PFSK-1 (cell line): ENCODE measurements around the gene LRMDA.

Experiments
- FOXP2 ChIP-seq: optimal IDR thresholded peaks from 2 replicates; pipeline ENCODE3; 2011; ENCODE audit warnings: borderline replicate concordance, control low read depth, inconsistent platforms; ENCODE audit not compliant: insufficient read depth; ENCODE audit errors: extremely low read length, extremely low read depth
- POLR2AphosphoS5 ChIP-seq: IDR thresholded peaks from 2 replicates; pipeline ENCODE4 v1.6.1; 2012; ENCODE audit warnings: low read depth, mild to moderate bottlenecking, control low read depth, low read length, moderate library complexity
- REST ChIP-seq, 2 experiments: IDR thresholded peaks; 2 replicates each; pipeline versions ENCODE4 v1.6.1 to v1.8.0; 2011 to 2012; ENCODE audit warnings: low read depth in 2 of 2, low read length in 2 of 2, control low read depth in 1 of 2, inconsistent platforms in 1 of 2, mild to moderate bottlenecking in 1 of 2, moderate library complexity in 1 of 2; ENCODE audit not compliant: insufficient read depth in 1 of 2
- SIN3A ChIP-seq: IDR thresholded peaks from 2 replicates; pipeline ENCODE4 v1.6.1; 2012; ENCODE audit warnings: mild to moderate bottlenecking, low read length, moderate library complexity, borderline replicate concordance; ENCODE audit not compliant: insufficient read depth
- TAF1 ChIP-seq: IDR thresholded peaks from 2 replicates; pipeline ENCODE4 v1.6.1; 2012; ENCODE audit warnings: low read length, control low read depth, borderline replicate concordance; ENCODE audit not compliant: insufficient read depth

The LRMDA gene

GRCh38 chr10:75480374-75480773 is 49.0 kb downstream of the LRMDA start:
- TF ChIP-seq REST (IDR thresholded peaks at IDR 0.05; ENCODE audit: insufficient read depth in 1 of 2, low read depth in 2 of 2, low read length in 2 of 2): no peak
- TF ChIP-seq POLR2AphosphoS5: no peak
- TF ChIP-seq FOXP2: no peak

GRCh38 chr10:75483188-75483587 is 51.8 kb downstream of the LRMDA start:
- TF ChIP-seq SIN3A: no peak
- no peak for TF ChIP-seq POLR2AphosphoS5
- TF ChIP-seq REST (IDR thresholded peaks at IDR 0.05; ENCODE audit: insufficient read depth in 1 of 2, low read depth in 2 of 2, low read length in 2 of 2): no peak
- TF ChIP-seq TAF1: no peak
- no peak for TF ChIP-seq FOXP2

GRCh38 chr10:75484717-75485116 is 53.3 kb downstream of the LRMDA start:
- TF ChIP-seq POLR2AphosphoS5: no peak
- TF ChIP-seq TAF1: no peak
- no peak for TF ChIP-seq REST (IDR thresholded peaks at IDR 0.05; ENCODE audit: insufficient read depth in 1 of 2, low read depth in 2 of 2, low read length in 2 of 2)
- no peak for TF ChIP-seq FOXP2

- TF ChIP-seq FOXP2 (no peak), POLR2AphosphoS5 (no peak), REST (IDR thresholded peaks at IDR 0.05; ENCODE audit: insufficient read depth in 1 of 2, low read depth in 2 of 2, low read length in 2 of 2) (no peak), TAF1 (no peak), SIN3A (no peak)
Observed at GRCh38 chr10:75486591-75486990, 55.2 kb downstream of the LRMDA start.

- no peak for TF ChIP-seq TAF1
Observed at GRCh38 chr10:75487087-75487754, 55.8 kb downstream of the LRMDA start.
